K562 (cell line): ENCODE results near the gene PA2G4. TPM values are rescaled to one million over a fixed set of nuclear protein-coding genes. Genes with fewer than 3 reads are reported as not detected.

Experiments used
- ATAC-seq: fragments of 200-7000 bp; cut with Tn5 transposase; 3 replicates; pipeline ENCODE4 v1.9.1; 2020; ENCODE audit warnings: moderate library complexity
- BruUV-seq: library from RNA; stranded (reverse); fragments of 400-500 nt; replicated peaks from 2 replicates; lab custom pipeline; 2021; lab: Mats Ljungman, UMichigan
- CTCF ChIA-PET: fragments of 300-600 bp; formaldehyde crosslinking; extraction: SDS; loops from one replicate; lab custom pipeline; 2021; ENCODE audit warnings: low intra/inter-chr PET ratio; lab: Yijun Ruan, JAX
- POLR2A ChIA-PET: fragments of 300-600, 350-650 bp; sonication (Branson Sonifier 250); formaldehyde crosslinking; extraction: SDS; loops from one replicate; lab custom pipeline; 2021; ENCODE audit warnings: antibody characterized with exemption, inconsistent platforms; lab: Yijun Ruan, JAX
- DNase-seq, 4 experiments: peaks; one replicate each; pipeline versions ENCODE4 v3.0.0 to v3.0.0-alpha.2; 2011 to 2018; ENCODE audit warnings: low spot score in 3 of 4, mixed read lengths in 3 of 4; ENCODE audit errors: extremely low read depth in 1 of 4
- FAIRE-seq: peaks from 2 replicates; lab custom pipeline; 2011; peaks lifted over from hg19 to GRCh38; lab: Jason Lieb, UNC
- H2AFZ ChIP-seq: 2 replicates; pipeline ENCODE4 v1.6.0; 2011; ENCODE audit warnings: low read depth, low read length, control low read depth, inconsistent platforms
- H3K27ac ChIP-seq: fragments of 200-600 bp; 3 replicates; pipeline ENCODE4 v1.8.0; 2011; ENCODE audit warnings: low read depth, mild to moderate bottlenecking, control low read depth, inconsistent platforms, low read length, moderate library complexity, mixed read lengths; ENCODE audit errors: extremely low read depth
- H3K27me3 ChIP-seq, 2 experiments: fragments of 300-600 bp in 1 of 2; 2 replicates in 1 of 2; 3 replicates in 1 of 2; pipeline versions ENCODE4 v1.6.0 to v1.8.0; 2011; ENCODE audit warnings: inconsistent platforms in 2 of 2, low read length in 2 of 2, mild to moderate bottlenecking in 1 of 2, mixed read lengths in 1 of 2, moderate library complexity in 1 of 2; ENCODE audit not compliant: control insufficient read depth in 2 of 2, insufficient read depth in 2 of 2
- H3K36me3 ChIP-seq: fragments of 300-600 bp; 3 replicates; pipeline ENCODE4 v1.8.0; 2011; ENCODE audit warnings: mild to moderate bottlenecking, low read length, inconsistent platforms; ENCODE audit not compliant: control insufficient read depth, insufficient read depth
- H3K4me1 ChIP-seq, 2 experiments: fragments of 200-600 bp in 1 of 2; replicated peaks in 1 of 2; 2 replicates in 1 of 2; 3 replicates in 1 of 2; pipeline versions ENCODE4 v1.5.1 to v1.8.0; 2011; ENCODE audit warnings: inconsistent platforms in 2 of 2, low read length in 2 of 2, mild to moderate bottlenecking in 1 of 2, mixed read lengths in 1 of 2, moderate library complexity in 1 of 2; ENCODE audit not compliant: control insufficient read depth in 2 of 2, insufficient read depth in 2 of 2
- H3K4me2 ChIP-seq: 2 replicates; pipeline ENCODE4 v1.6.1; 2011; ENCODE audit warnings: low read length, control low read depth, inconsistent platforms, mixed read lengths; ENCODE audit not compliant: insufficient read depth
- H3K4me3 ChIP-seq: fragments of 200-600 bp; sonication (generic), shearing (Covaris generic); 2 replicates; pipeline ENCODE4 v1.5.1; 2016; ENCODE audit warnings: control low read depth, inconsistent platforms
- H3K79me2 ChIP-seq: fragments of 200-600 bp; 3 replicates; pipeline ENCODE4 v1.8.0; 2011; ENCODE audit warnings: low read length, inconsistent platforms; ENCODE audit not compliant: control insufficient read depth, insufficient read depth
- H3K9ac ChIP-seq, 2 experiments: 2 replicates each; pipeline versions ENCODE4 v1.6.0 to v1.6.1; 2011; ENCODE audit warnings: low read depth in 2 of 2, low read length in 2 of 2, control low read depth in 1 of 2, inconsistent platforms in 1 of 2, mild to moderate bottlenecking in 1 of 2, mixed read lengths in 1 of 2; ENCODE audit not compliant: insufficient read depth in 1 of 2
- H3K9me1 ChIP-seq: one replicate; pipeline ENCODE4 v1.6.0; 2011; ENCODE audit warnings: inconsistent platforms, mild to moderate bottlenecking, low read length, moderate library complexity; ENCODE audit not compliant: control insufficient read depth, insufficient read depth
- H3K9me3 ChIP-seq: replicated peaks from 2 replicates; pipeline ENCODE4 v1.5.1; 2011; ENCODE audit warnings: low read depth, low read length, inconsistent platforms; ENCODE audit not compliant: control insufficient read depth, insufficient read depth
- H4K20me1 ChIP-seq: replicated peaks from 2 replicates; pipeline ENCODE4 v1.6.1; 2011; ENCODE audit warnings: low read length, inconsistent platforms, mixed read lengths; ENCODE audit not compliant: control insufficient read depth, insufficient read depth
- ARID3B ChIP-seq: fragments of 250-450 bp; sonication (Bioruptor Pico); IDR thresholded peaks from 2 replicates; pipeline ENCODE4 v1.4.0; 2020; ENCODE audit warnings: borderline replicate concordance
- BRF2 ChIP-seq: IDR thresholded peaks from 3 replicates; pipeline ENCODE4 v1.6.1; 2011; ENCODE audit warnings: borderline replicate concordance, mild to moderate bottlenecking; ENCODE audit not compliant: insufficient read length, insufficient read depth
- ELF1 ChIP-seq: fragments of 200-800 bp; sonication (Bioruptor generic); IDR thresholded peaks from 2 replicates; pipeline ENCODE4 v1.6.1; 2016; ENCODE audit warnings: missing genetic modification characterization, missing compliant biosample characterization
- FOSL1 ChIP-seq: fragments of 200-800 bp; sonication (Bioruptor generic); conservative IDR thresholded peaks from 2 replicates; pipeline ENCODE4 v1.6.1; 2016; ENCODE audit warnings: missing genetic modification characterization, missing compliant biosample characterization
- RFX1 ChIP-seq: fragments of 450-650 bp; IDR thresholded peaks from 2 replicates; pipeline ENCODE4 v1.6.1; 2016; ENCODE audit warnings: mild to moderate bottlenecking, moderate library complexity
- RFX7 ChIP-seq: fragments of 250-450 bp; sonication (Bioruptor Pico); IDR thresholded peaks from 2 replicates; pipeline ENCODE4 v1.5.1; 2021; ENCODE audit warnings: mild to moderate bottlenecking
- USF1 ChIP-seq: sonication (generic); formaldehyde crosslinking; IDR thresholded peaks from 2 replicates; pipeline ENCODE4 v1.9.0; 2022; ENCODE audit warnings: mild to moderate bottlenecking, missing genetic modification reagents
- ZBTB12 ChIP-seq: fragments of 250-450 bp; sonication (Bioruptor Pico); IDR thresholded peaks from 2 replicates; pipeline ENCODE4 v1.4.0; 2020
- ZEB2 ChIP-seq: fragments of 450-650 bp; IDR thresholded peaks from 2 replicates; pipeline ENCODE4 v1.6.1; 2016
- ZNF133 ChIP-seq: fragments of 250-450 bp; sonication (Bioruptor Pico); IDR thresholded peaks from 2 replicates; pipeline ENCODE4 v1.4.0; 2020; ENCODE audit warnings: mild to moderate bottlenecking
- WGBS: fragments of 100-300 bp; shearing (Covaris generic); methylation state at CpG from one replicate; pipeline ENCODE4 v1.1.6; 2016; ENCODE audit warnings: low coverage, mixed read lengths; ENCODE audit not compliant: insufficient coverage; ENCODE audit errors: missing lambda C conversion rate; 5-methylcytosine and 5-hydroxymethylcytosine counted together
- in situ Hi-C: fragments of 300-500 bp; cut with MboI; formaldehyde crosslinking; loops from 4 replicates; pipeline ENCODE4 v1.15.0; 2018; ENCODE audit warnings: inconsistent platforms, mixed read lengths
- intact Hi-C: fragments of 100-400 bp; cut with micrococcal nuclease; formaldehyde crosslinking; loops from 2 replicates; pipeline ENCODE4 v1.14.2; 2022
- polyA plus RNA-seq, 8 experiments: library from polyadenylated mRNA; depleted of rRNA in 4 of 8; stranded (reverse) in 5 of 8; unstranded in 3 of 8; fragments of >200 nt; fragmentation: Nextera tagmentation in 2 of 8; fragmentation: Illumina TruSeq in 1 of 8; extraction: Ambion mirVana in 2 of 8; extraction: Trizol in 1 of 8; gene quantifications; 2 replicates each; pipeline versions ENCODE4 v1.2.1 to v1.2.3, GENCODE V29; 2011 to 2014; ENCODE audit warnings: inconsistent platforms in 1 of 8, missing spikeins in 1 of 8
- total RNA-seq, 7 experiments: library from RNA; depleted of rRNA in 6 of 7; stranded (reverse); fragments of >200 nt in 6 of 7; fragmentation: Illumina TruSeq in 2 of 7; extraction: Trizol in 2 of 7; gene quantifications; 2 replicates each; pipeline versions ENCODE4 v1.2.1 to v1.2.3, GENCODE V29; 2011 to 2021; ENCODE audit warnings: low replicate concordance in 1 of 7

The PA2G4 gene
- total and polyA plus RNA-seq, 9 of the 15 experiments (the other 6 are each of a cell fraction or from before 2014, with no cell fraction given) = 230 to 925 (median 638) TPM

GRCh38 chr12:56141946-56142784, 37.8 kb downstream of the PA2G4 start (continued):
- peak; percentile 19; the same call in 1 of the 2 replicates for TF ChIP-seq RFX1

- WGBS = 83% methylated on average over 4 of the region's 4 CpGs
- Histone ChIP-seq H3K27ac (no peak overlapping the region), H4K20me1 (0 out of 2 replicates have a peak, but pooled peaks cover 3% of the 10 kb centered on the region), H3K9ac (no peak overlapping the region), H3K4me2 (no peak overlapping the region), H3K36me3 (peaks cover 67% of the 10 kb centered on the region), H3K27me3 (no peaks in the 10 kb centered on the region), H2AFZ (no peak overlapping the region), H3K4me3 (no peak overlapping the region), H3K79me2 (no peaks in the 10 kb centered on the region), H3K4me1 (peaks cover 2 to 4% of the 10 kb centered on the region in 2 experiments; a peak in 2 of 5 replicates), H3K9me1 (no peaks in the 10 kb centered on the region), H3K9me3 (no peaks in the 10 kb centered on the region)
- DNase-seq (no peak), ATAC-seq (no peak), FAIRE-seq (no peak)
- no peak for TF ChIP-seq ELF1
- TF ChIP-seq BRF2 = no peak
- peak; percentile 41; the same call in 1 of the 2 replicates for TF ChIP-seq USF1 (CRISPR knock-in tag)
- TF ChIP-seq FOSL1 (tag) = peak; percentile 35; the same call in 1 of the 2 replicates
- no peak for TF ChIP-seq ZNF133
- TF ChIP-seq ZEB2 = no peak
- no peak for TF ChIP-seq ZBTB12
- TF ChIP-seq RFX7 (CRISPR knock-in tag) = no peak
- no peak for TF ChIP-seq ARID3B (CRISPR knock-in tag)
- POLR2A ChIA-PET = interaction anchor here (0.8 to 1.4 kb wide), 5 partner anchors 8 to 25 kb away, joined by 3 to 4 read pairs (median 3); partner anchors contain the start of gene ZC3H10
- intact Hi-C loops (no loop called here), in situ Hi-C loops (no loop called here)
- no TSS peak for BruUV-seq
- CTCF ChIA-PET = no interaction called here
These were observed 38.9 kb downstream of the PA2G4 start for GRCh38 chr12:56143217-56143616.
